Measurements from ENCODE around the gene CCDC34. TPM values are rescaled to one million over a fixed set of nuclear protein-coding genes. Genes with fewer than 3 reads are reported as not detected.

Gene CCDC34
- total RNA-seq, 1 donor from 2014 or later: 4.3 TPM

DNA sequence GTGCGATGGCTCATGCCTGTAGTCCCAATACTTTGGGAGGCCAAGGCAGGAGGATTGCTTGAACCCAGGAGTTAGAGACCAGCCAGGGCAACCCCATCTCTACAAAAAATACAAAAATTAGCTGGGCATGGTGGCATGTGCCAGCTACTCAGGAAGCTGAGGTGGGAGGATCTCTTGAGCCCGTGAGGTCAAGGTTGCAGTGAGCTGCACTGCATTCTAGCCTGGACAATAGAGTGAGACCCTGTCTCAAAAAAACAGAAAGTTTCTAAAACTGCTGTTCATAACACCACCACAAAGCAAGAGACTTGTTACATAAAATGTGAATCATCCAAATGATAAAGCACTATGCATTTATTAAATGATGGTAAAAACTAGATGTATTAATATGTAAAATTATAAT is 40.2 kb upstream of the CCDC34 start:
- Mint-ChIP-seq H3K9me3 (ENCODE audit: low read depth) (no peaks in the 10 kb centered on the region), H3K4me1 (ENCODE audit: low read depth) (peaks cover 4% of the 10 kb centered on the region), H3K27me3 (ENCODE audit: low read depth) (no peaks in the 10 kb centered on the region), H3K4me3 (ENCODE audit: unreplicated experiment) (no peak overlapping the region), H3K27ac (ENCODE audit: unreplicated experiment) (no peak overlapping the region), H3K36me3 (ENCODE audit: low read depth) (no peaks in the 10 kb centered on the region)
- TF ChIP-seq, protein P1, sequence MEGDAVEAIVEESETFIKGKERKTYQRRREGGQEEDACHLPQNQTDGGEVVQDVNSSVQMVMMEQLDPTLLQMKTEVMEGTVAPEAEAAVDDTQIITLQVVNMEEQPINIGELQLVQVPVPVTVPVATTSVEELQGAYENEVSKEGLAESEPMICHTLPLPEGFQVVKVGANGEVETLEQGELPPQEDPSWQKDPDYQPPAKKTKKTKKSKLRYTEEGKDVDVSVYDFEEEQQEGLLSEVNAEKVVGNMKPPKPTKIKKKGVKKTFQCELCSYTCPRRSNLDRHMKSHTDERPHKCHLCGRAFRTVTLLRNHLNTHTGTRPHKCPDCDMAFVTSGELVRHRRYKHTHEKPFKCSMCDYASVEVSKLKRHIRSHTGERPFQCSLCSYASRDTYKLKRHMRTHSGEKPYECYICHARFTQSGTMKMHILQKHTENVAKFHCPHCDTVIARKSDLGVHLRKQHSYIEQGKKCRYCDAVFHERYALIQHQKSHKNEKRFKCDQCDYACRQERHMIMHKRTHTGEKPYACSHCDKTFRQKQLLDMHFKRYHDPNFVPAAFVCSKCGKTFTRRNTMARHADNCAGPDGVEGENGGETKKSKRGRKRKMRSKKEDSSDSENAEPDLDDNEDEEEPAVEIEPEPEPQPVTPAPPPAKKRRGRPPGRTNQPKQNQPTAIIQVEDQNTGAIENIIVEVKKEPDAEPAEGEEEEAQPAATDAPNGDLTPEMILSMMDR (IDR thresholded peaks at IDR 0.05): no peak
- DNase-seq (ENCODE audit: low spot score): no peak

DNA sequence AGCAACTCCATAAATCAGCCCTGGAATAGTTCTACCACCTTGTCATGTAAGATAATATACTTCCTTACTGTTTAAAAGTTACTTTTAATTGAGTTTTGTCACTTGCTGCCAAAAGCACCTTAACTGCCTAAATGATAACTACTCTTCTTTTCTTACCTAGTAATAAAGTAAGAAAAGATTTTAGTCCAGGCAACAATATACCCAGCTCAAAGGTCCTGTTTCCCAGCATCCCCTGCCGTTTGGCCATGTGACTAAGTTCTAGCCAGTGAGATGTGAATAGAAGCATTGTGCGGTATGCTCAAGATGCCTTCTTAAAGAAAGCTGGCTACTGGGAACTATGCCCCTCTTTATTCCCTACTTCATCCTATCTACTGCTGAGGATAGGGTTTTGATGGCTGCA is 39.4 kb upstream of the CCDC34 start:
- H3K27ac Mint-ChIP-seq (ENCODE audit: unreplicated experiment): no peak overlapping the region
- no peak for DNase-seq (ENCODE audit: low spot score)
- no peak overlapping the region for H3K4me3 Mint-ChIP-seq (ENCODE audit: unreplicated experiment)
- no peaks in the 10 kb centered on the region for H3K9me3 Mint-ChIP-seq (ENCODE audit: low read depth)
- H3K36me3 Mint-ChIP-seq (ENCODE audit: low read depth): no peaks in the 10 kb centered on the region
- H3K27me3 Mint-ChIP-seq (ENCODE audit: low read depth): no peaks in the 10 kb centered on the region
- H3K4me1 Mint-ChIP-seq (ENCODE audit: low read depth): peaks cover 9% of the 10 kb centered on the region
- TF ChIP-seq, protein P1 (IDR thresholded peaks at IDR 0.05): no peak

DNA sequence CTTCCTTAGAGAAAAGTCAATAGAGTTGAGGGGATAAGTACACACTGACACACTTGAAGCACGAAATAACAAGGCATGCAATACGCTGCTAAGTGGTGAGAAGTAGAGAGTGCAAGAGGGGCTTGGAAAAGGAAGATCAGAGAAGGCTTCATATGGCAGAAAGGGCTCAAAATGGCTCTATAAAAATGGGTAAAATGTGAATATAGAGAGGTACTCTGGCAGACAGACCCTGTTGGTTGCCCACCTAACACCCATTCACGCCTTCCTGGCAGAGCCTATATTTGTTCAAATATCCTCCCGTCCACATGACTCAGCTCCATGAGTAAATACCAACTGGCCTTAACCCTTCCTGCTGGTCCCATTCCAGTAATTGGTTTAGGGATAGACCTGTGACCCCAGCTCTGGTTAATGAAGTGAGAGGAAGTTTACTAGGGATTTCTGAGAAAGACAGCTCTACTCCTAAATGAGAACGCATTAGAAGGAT is 38.9 kb upstream of the CCDC34 start:
- Mint-ChIP-seq H3K36me3 (ENCODE audit: low read depth) (no peaks in the 10 kb centered on the region), H3K4me1 (ENCODE audit: low read depth) (peaks cover 14% of the 10 kb centered on the region), H3K9me3 (ENCODE audit: low read depth) (no peaks in the 10 kb centered on the region), H3K27ac (ENCODE audit: unreplicated experiment) (no peak overlapping the region), H3K27me3 (ENCODE audit: low read depth) (no peaks in the 10 kb centered on the region), H3K4me3 (ENCODE audit: unreplicated experiment) (no peak overlapping the region)
- no peak for DNase-seq (ENCODE audit: low spot score)
- TF ChIP-seq, protein P1 (IDR thresholded peaks at IDR 0.05): no peak

DNA sequence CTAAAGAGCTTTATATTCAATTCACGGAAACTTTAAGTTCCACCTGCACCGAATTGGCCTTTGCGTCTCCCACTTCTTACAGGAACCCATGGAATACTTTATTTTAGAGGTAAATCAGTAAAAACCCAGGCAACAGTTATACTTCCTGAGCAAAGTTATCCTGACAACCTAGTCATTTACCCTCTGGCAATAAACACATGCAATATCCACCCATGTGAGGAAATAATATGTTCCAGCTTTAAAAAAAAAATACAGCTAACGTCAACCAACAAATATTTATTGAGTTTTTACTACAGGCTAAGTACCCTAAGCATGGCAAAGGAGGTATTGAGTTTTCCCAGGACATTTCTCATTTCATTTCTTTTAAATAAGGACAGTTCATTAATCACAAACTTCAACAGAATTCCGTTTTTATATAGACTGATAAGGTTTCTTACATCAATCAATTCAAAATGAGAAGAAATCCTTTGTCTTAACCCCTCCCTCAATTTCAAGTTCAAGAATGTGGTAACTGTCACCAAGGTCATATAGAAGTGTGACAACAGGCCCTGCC is 38.3 kb upstream of the CCDC34 start:
- Mint-ChIP-seq H3K36me3 (ENCODE audit: low read depth) (no peaks in the 10 kb centered on the region), H3K9me3 (ENCODE audit: low read depth) (no peaks in the 10 kb centered on the region), H3K4me3 (ENCODE audit: unreplicated experiment) (no peak overlapping the region), H3K4me1 (ENCODE audit: low read depth) (peaks cover 17% of the 10 kb centered on the region), H3K27me3 (ENCODE audit: low read depth) (no peaks in the 10 kb centered on the region), H3K27ac (ENCODE audit: unreplicated experiment) (no peak overlapping the region)
- DNase-seq (ENCODE audit: low spot score): no peak
- TF ChIP-seq, protein P1 (IDR thresholded peaks at IDR 0.05): no peak

DNA sequence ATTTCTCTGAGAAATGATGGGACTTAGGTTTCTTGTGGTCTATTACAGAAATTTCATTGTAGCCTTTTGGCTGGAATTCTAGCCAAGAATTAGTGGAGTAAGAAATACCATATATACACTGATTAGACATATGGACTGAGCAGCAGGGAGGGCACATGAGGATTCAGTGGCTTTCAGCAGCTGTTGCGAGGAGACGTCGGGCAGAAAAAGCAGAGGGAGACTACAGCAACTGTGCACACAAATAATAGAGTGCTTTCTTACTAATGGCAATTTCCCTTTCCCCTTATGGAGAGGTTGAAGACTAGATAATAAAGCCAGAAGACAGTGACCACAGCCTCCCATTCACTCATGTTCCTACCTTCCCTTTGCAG is 35.4 kb upstream of the CCDC34 start:
- no peak overlapping the region for H3K27ac Mint-ChIP-seq (ENCODE audit: unreplicated experiment)
- no peak for DNase-seq (ENCODE audit: low spot score)
- H3K9me3 Mint-ChIP-seq (ENCODE audit: low read depth): no peaks in the 10 kb centered on the region
- H3K4me3 Mint-ChIP-seq (ENCODE audit: unreplicated experiment): no peak overlapping the region
- H3K27me3 Mint-ChIP-seq (ENCODE audit: low read depth): no peaks in the 10 kb centered on the region
- peaks cover 41% of the 10 kb centered on the region for H3K4me1 Mint-ChIP-seq (ENCODE audit: low read depth)
- TF ChIP-seq, protein P1 (IDR thresholded peaks at IDR 0.05): no peak
- no peaks in the 10 kb centered on the region for H3K36me3 Mint-ChIP-seq (ENCODE audit: low read depth)
